ENCODE measurements around the gene KCNQ5. TPM values are rescaled to one million over a fixed set of nuclear protein-coding genes. Genes with fewer than 3 reads are reported as not detected.

KCNQ5 gene
- polyA plus RNA-seq, 1 donor (not counting 4 experiments of a cell fraction or from before 2014, with no cell fraction given) = 3.4 TPM

GRCh38 chr6:72849346-72849745 is 227.5 kb downstream of the KCNQ5 start:
- DNase-seq (ENCODE audit: low read depth, low spot score) (no peak), FAIRE-seq (no peak)
- Histone ChIP-seq H3K4me3 (ENCODE audit: control insufficient read depth in 2 of 3, extremely low read depth in 1 of 3, insufficient read depth in 2 of 3, low read depth in 1 of 3, low read length in 3 of 3) (no peak overlapping the region), H2AFZ (ENCODE audit: control insufficient read depth, low read length) (no peak overlapping the region), H3K9me3 (ENCODE audit: control insufficient read depth, low read depth, low read length) (no peaks in the 10 kb centered on the region), H3K36me3 (ENCODE audit: control insufficient read depth in 2 of 2, extremely low read depth in 1 of 2, insufficient read depth in 2 of 2, low read length in 2 of 2) (no peaks in the 10 kb centered on the region), H3K9ac (ENCODE audit: control insufficient read depth, extremely low read depth, insufficient read depth, low read length) (no peak overlapping the region), H3K4me1 (ENCODE audit: control insufficient read depth, extremely low read depth, insufficient read depth, low read length) (no peaks in the 10 kb centered on the region), H3K27me3 (ENCODE audit: control insufficient read depth, extremely low read depth, insufficient read depth, low read length) (no peaks in the 10 kb centered on the region), H3K27ac (ENCODE audit: control insufficient read depth, insufficient read depth, low read length) (no peak overlapping the region), H3K79me2 (ENCODE audit: control insufficient read depth, insufficient read depth, low read length) (no peaks in the 10 kb centered on the region), H3K9me1 (ENCODE audit: control insufficient read depth, extremely low read depth, insufficient read depth, low read length) (no peaks in the 10 kb centered on the region), H3K4me2 (ENCODE audit: control insufficient read depth, extremely low read depth, insufficient read depth, low read depth, low read length) (no peak overlapping the region), H4K20me1 (ENCODE audit: control insufficient read depth, extremely low read depth, insufficient read depth, low read length) (no peaks in the 10 kb centered on the region)
- TF ChIP-seq CTCF (optimal IDR thresholded peaks at IDR 0.05 in 1 of 3, IDR thresholded peaks at IDR 0.05 in 1 of 3, conservative IDR thresholded peaks at IDR 0.05 in 1 of 3; ENCODE audit: extremely low read depth in 1 of 3, insufficient read depth in 2 of 3, low read length in 3 of 3) = no peak
- TF ChIP-seq EZH2 (IDR thresholded peaks at IDR 0.05; ENCODE audit: low read length) = no peak
- dilution Hi-C loops (cut with MboI; ENCODE audit: extremely low pct_ligation_motif_present, low sequenced_read_pairs) = no loop called here

GRCh38 chr6:72850040-72850439 is 228.2 kb downstream of the KCNQ5 start:
- H3K9ac ChIP-seq (ENCODE audit: control insufficient read depth, extremely low read depth, insufficient read depth, low read length) = no peak overlapping the region
- no peaks in the 10 kb centered on the region for H3K36me3 ChIP-seq (ENCODE audit: control insufficient read depth in 2 of 2, extremely low read depth in 1 of 2, insufficient read depth in 2 of 2, low read length in 2 of 2)
- H3K4me1 ChIP-seq (ENCODE audit: control insufficient read depth, extremely low read depth, insufficient read depth, low read length) = no peaks in the 10 kb centered on the region
- H3K9me3 ChIP-seq (ENCODE audit: control insufficient read depth, low read depth, low read length) = no peaks in the 10 kb centered on the region
- H3K4me2 ChIP-seq (ENCODE audit: control insufficient read depth, extremely low read depth, insufficient read depth, low read depth, low read length) = no peak overlapping the region
- no peak overlapping the region for H2AFZ ChIP-seq (ENCODE audit: control insufficient read depth, low read length)
- H3K27me3 ChIP-seq (ENCODE audit: control insufficient read depth, extremely low read depth, insufficient read depth, low read length) = no peaks in the 10 kb centered on the region
- dilution Hi-C loops (cut with MboI; ENCODE audit: extremely low pct_ligation_motif_present, low sequenced_read_pairs) = no loop called here
- H3K4me3 ChIP-seq (ENCODE audit: control insufficient read depth in 2 of 3, extremely low read depth in 1 of 3, insufficient read depth in 2 of 3, low read depth in 1 of 3, low read length in 3 of 3) = no peak overlapping the region
- no peaks in the 10 kb centered on the region for H3K79me2 ChIP-seq (ENCODE audit: control insufficient read depth, insufficient read depth, low read length)
- FAIRE-seq = no peak
- no peaks in the 10 kb centered on the region for H3K9me1 ChIP-seq (ENCODE audit: control insufficient read depth, extremely low read depth, insufficient read depth, low read length)
- no peaks in the 10 kb centered on the region for H4K20me1 ChIP-seq (ENCODE audit: control insufficient read depth, extremely low read depth, insufficient read depth, low read length)
- TF ChIP-seq EZH2 (IDR thresholded peaks at IDR 0.05; ENCODE audit: low read length) = no peak
- DNase-seq (ENCODE audit: low read depth, low spot score) = no peak
- H3K27ac ChIP-seq (ENCODE audit: control insufficient read depth, insufficient read depth, low read length) = no peak overlapping the region

- Histone ChIP-seq H3K4me1 (ENCODE audit: control insufficient read depth, extremely low read depth, insufficient read depth, low read length) (no peaks in the 10 kb centered on the region), H3K27ac (ENCODE audit: control insufficient read depth, insufficient read depth, low read length) (no peak overlapping the region), H2AFZ (ENCODE audit: control insufficient read depth, low read length) (no peak overlapping the region), H3K4me2 (ENCODE audit: control insufficient read depth, extremely low read depth, insufficient read depth, low read depth, low read length) (no peak overlapping the region), H3K4me3 (ENCODE audit: control insufficient read depth in 2 of 3, extremely low read depth in 1 of 3, insufficient read depth in 2 of 3, low read depth in 1 of 3, low read length in 3 of 3) (no peak overlapping the region), H3K9me1 (ENCODE audit: control insufficient read depth, extremely low read depth, insufficient read depth, low read length) (no peaks in the 10 kb centered on the region), H3K36me3 (ENCODE audit: control insufficient read depth in 2 of 2, extremely low read depth in 1 of 2, insufficient read depth in 2 of 2, low read length in 2 of 2) (no peaks in the 10 kb centered on the region), H3K27me3 (ENCODE audit: control insufficient read depth, extremely low read depth, insufficient read depth, low read length) (no peaks in the 10 kb centered on the region), H4K20me1 (ENCODE audit: control insufficient read depth, extremely low read depth, insufficient read depth, low read length) (no peaks in the 10 kb centered on the region), H3K79me2 (ENCODE audit: control insufficient read depth, insufficient read depth, low read length) (no peaks in the 10 kb centered on the region), H3K9ac (ENCODE audit: control insufficient read depth, extremely low read depth, insufficient read depth, low read length) (no peak overlapping the region), H3K9me3 (ENCODE audit: control insufficient read depth, low read depth, low read length) (no peaks in the 10 kb centered on the region)
- dilution Hi-C loops (cut with MboI; ENCODE audit: extremely low pct_ligation_motif_present, low sequenced_read_pairs) = no loop called here
- TF ChIP-seq EZH2 (IDR thresholded peaks at IDR 0.05; ENCODE audit: low read length) (no peak), CTCF (optimal IDR thresholded peaks at IDR 0.05 in 1 of 3, IDR thresholded peaks at IDR 0.05 in 1 of 3, conservative IDR thresholded peaks at IDR 0.05 in 1 of 3; ENCODE audit: extremely low read depth in 1 of 3, insufficient read depth in 2 of 3, low read length in 3 of 3) (no peak)
- no peak for FAIRE-seq
- no peak for DNase-seq (ENCODE audit: low read depth, low spot score)
These were observed 228.6 kb downstream of the KCNQ5 start for GRCh38 chr6:72850469-72850868.

Data from keratinocyte (primary cell).